NCI-H1092 treated with DMSO at 0.1 percent for 48 hours (cell line): ENCODE data around the gene GLG1.
"Not testable (repeated sequence)": the region's sequence is repeated elsewhere in the genome, so short reads cannot be mapped to it uniquely, and the experiment has no call there.

Experiments used
- DNase-seq: peaks from one replicate; lab custom pipeline; 2025; lab: John Stamatoyannopoulos, UW

The GLG1 gene

GRCh38 chr16:74575175-74575806 lies 31.6 kb downstream of the GLG1 start:
- DNase-seq = no peak

DNA sequence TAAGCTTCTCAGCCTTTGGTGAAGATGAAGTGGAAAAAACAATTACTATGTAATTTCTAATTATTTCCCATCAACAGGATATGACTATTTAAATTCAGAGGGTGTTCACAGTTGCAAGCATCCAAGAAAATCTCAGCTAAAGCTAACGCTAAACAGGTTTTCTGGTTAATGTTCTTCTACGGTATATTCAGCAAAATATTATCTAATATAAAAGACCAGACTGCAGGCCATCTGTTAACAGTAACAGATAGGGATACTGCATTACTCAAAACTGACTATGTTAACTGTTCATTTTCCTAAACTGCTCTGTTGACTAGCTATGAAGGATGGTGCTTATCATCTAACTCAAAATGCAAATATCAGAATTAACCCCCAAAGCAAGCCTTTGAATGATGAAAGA lies 32.8 kb downstream of the GLG1 start:
- no peak for DNase-seq

DNA sequence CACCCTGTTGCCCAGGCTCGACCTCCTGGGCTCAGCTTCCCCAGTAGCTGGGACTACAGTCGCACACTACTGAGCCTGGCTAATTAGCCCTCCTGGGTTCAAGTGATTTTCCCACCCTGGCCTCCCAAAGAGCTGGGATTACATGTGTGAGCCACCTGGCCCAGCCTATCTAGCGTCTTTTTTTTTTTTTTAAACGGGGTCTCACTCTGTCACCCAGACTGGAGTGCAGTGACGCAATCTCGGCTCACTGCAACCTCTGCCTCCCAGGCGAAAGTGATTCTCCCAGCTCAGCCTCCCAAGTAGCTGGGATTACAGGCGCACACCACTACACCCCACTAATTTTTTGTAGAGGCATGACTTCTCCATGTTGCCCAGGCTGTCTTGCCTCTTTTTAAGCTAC lies 33.3 kb downstream of the GLG1 start:
- DNase-seq = no peak

- no peak for DNase-seq
Observed at GRCh38 chr16:74570412-74571301, 36.3 kb downstream of the GLG1 start.

DNA sequence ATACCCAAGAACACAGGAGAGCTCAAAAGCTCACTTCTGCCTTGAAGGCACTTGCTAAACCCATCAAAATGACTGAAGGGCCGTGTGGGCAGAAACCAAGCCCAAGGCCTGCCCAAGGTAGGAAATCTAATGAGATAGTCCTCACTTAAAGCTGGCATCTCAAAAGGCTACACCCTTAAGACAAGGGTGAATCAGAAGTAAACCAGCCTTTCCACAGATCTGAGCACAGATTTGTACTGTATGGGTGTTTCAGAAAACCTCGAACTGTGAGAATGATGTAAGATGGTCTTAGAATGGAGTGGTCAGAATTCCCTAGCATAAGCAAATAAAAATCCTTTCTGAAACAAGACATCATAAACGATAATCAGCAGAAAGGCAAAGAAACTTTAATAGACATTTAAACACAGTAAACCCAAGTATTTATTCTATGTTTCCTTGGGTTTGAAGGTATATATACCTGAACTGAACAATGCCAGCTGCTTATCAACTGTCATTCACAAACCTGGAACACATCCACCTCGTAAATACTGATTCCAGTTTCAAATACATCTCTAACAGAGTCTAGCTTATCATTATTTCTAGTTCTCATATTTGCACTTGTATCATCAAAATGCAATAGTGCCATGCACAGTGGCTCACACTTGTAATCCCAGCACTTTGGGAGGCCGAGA lies 37.8 kb downstream of the GLG1 start:
- DNase-seq = no peak

GRCh38 chr16:74567901-74568300 lies 39.0 kb downstream of the GLG1 start:
- DNase-seq = no peak

DNA sequence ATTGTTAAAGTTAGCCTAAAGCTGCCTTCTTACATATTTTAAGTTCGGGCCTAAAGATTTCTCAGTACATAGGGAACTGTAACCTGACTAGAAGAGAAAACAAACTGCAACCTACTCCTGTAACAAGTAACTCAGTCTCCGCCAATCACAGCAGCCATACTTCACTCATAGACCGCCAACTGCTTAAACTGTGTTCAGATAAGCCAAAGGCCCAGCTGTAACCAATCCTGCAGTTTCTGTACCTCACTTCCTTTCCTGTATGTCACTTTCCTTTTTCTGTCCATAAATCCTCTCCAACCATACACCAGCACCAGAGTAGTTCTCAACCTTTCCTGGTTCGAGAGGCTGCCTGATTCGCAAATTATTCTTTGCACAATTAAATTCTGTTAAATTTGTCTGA lies 41.5 kb downstream of the GLG1 start:
- no peak for DNase-seq

- DNase-seq = no peak
Observed at GRCh38 chr16:74564451-74564984, 42.4 kb downstream of the GLG1 start.

GRCh38 chr16:74563828-74564263 lies 43.1 kb downstream of the GLG1 start:
- DNase-seq = no peak

DNA sequence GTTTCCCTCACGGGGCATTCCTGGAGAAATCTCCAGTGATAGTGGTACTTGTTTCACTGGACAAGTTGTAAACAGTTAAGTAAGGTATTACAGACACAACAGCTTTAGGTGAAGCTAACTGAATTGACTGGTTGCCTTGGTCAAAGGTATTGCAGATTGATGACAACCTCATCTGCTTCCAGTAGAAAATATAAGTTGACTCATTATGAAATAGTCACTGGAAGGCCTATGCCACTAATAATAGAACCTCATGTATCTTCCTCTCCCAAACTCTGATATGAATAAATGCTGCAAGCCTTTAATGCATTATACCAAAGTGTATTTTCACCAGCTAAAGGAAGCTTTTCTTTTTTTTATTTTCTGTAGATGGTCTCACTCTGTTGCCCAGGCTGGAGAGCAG lies 44.8 kb downstream of the GLG1 start:
- no peak for DNase-seq

- DNase-seq = no peak
Observed at GRCh38 chr16:74561626-74562025, 45.3 kb downstream of the GLG1 start.

DNA sequence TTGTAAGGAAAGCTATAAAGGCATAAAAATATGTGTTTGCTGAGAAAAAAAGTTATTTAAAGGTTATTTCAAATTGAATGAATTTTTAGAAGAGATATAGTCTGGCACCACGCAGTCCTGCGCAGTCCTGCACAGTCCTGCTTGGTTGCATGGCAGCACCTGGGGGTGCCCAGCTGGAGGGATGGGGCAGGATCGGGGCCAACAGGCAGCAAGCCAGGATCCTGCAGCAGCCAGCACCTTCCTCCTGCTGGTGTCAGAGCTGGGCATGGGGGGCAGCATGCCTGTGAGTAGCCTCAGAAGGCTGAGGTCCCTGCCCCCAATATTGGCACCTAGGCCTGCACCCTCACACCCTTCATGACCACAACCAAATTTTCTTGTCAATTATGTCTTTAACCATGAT lies 46.0 kb downstream of the GLG1 start:
- no peak for DNase-seq

- DNase-seq = no peak
Observed at GRCh38 chr16:74558873-74559272, 48.0 kb downstream of the GLG1 start.

DNA sequence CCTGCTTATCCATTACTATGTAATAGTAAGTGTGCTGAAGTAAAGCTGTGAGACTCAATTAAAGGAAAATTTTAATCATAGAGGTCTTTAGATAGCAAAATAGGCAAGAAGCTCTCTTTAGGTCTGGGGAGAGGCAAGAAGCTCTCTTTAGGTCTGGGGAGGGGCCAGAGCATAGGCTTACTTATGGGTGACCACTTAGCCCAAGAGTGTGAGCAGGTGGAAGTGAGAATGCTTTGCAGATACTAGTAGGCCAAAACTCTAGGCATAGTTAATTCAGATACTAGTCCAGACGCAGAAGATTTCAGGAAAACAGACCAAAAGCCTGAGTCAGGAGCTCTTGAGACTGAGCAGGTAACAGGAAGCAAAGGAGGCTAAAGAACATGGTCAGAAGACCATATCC lies 49.6 kb downstream of the GLG1 start:
- no peak for DNase-seq

DNA sequence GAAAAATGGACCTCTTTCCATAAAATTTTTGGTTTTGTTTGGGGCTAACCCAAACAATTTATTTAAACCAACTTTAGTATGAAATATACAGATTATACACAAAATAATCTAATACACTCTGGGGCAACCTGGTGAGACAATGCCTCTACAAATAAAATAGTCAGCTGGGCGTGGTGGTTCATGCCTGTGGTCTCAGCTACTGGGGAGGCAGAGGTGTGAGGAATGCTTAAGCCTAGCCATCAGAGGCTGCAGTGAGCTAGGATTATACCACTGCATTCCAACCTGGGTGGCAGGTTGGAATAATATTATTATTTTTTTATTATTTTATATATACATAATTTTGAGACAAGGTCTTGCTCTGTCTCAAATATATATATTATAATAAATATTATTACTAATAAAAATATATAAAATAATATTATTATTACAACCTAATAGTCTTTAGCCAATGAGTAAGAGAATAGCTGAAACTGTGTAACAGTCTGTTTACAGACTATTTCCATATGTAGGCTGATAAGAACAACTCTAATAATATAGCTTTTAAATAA lies 50.5 kb downstream of the GLG1 start:
- no peak for DNase-seq

- not testable (repeated sequence) for DNase-seq
Observed at GRCh38 chr16:74552357-74552756, 54.6 kb downstream of the GLG1 start.

GRCh38 chr16:74550227-74551019 lies 56.5 kb downstream of the GLG1 start:
- DNase-seq = not testable (repeated sequence)

- DNase-seq = not testable (repeated sequence)
Observed at GRCh38 chr16:74546112-74546511, 60.8 kb downstream of the GLG1 start.

- DNase-seq = not testable (repeated sequence)
Observed at GRCh38 chr16:74542911-74543578, 63.9 kb downstream of the GLG1 start.

DNA sequence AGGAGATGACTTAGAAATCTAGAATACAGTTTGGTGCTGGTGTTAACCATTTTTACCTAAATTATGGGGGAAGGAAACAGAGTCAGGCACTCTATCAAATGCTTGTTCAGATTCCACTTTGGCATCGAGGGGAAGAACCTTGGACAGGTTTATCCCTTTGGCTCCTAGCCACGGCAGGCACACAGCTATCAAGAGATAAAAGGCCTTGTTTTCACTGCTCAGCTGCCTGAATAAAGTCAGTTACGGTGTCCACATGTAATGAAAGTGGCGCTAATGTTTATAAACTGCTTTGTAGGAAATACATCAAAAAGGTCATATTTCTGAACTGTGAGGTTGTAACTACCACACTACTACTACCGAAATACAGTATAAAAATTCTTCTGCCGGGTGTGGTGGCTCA lies 66.3 kb downstream of the GLG1 start:
- peak; percentile 37 for DNase-seq

- not testable (repeated sequence) for DNase-seq
Observed at GRCh38 chr16:74538801-74539200, 68.1 kb downstream of the GLG1 start.
